Spleen (tissue), 11 donors: Measurements from ENCODE around the gene TLDC2. TPM values are rescaled to one million over a fixed set of nuclear protein-coding genes. Genes with fewer than 3 reads are reported as not detected.

Experiments used
- DNase-seq: peaks from one replicate; pipeline ENCODE4 v3.0.0-alpha.2; 2020
- H3K27ac ChIP-seq, 8 donors: fragments of 200-600 bp; sonication (generic) in 7 of 8; 1 replicate in 4 of 8; 2 replicates in 4 of 8; pipeline versions ENCODE4 v1.5.0 to v1.8.0; 2016 to 2021; ENCODE audit warnings: inconsistent platforms in 4 of 8, mild to moderate bottlenecking in 4 of 8, moderate library complexity in 1 of 8
- H3K27me3 ChIP-seq, 7 donors: fragments of 200-600 bp; sonication (generic) in 6 of 7; replicated peaks in 1 of 7; 1 replicate in 4 of 7; 2 replicates in 3 of 7; pipeline versions ENCODE4 v1.5.0 to v1.8.0; 2016 to 2021; ENCODE audit warnings: inconsistent platforms in 3 of 7, mild to moderate bottlenecking in 1 of 7
- H3K36me3 ChIP-seq, 6 donors: fragments of 200-600 bp; sonication (generic) in 5 of 6; 1 replicate in 4 of 6; 2 replicates in 2 of 6; pipeline versions ENCODE4 v1.5.0 to v1.8.0; 2016 to 2021; ENCODE audit warnings: inconsistent platforms in 2 of 6
- H3K4me1 ChIP-seq, 6 donors: fragments of 200-600 bp; sonication (generic) in 5 of 6; 1 replicate in 3 of 6; 2 replicates in 3 of 6; pipeline versions ENCODE4 v1.5.0 to v1.8.0; 2016 to 2021; ENCODE audit warnings: inconsistent platforms in 3 of 6
- H3K4me3 ChIP-seq, 8 donors: fragments of 200-600 bp; sonication (generic) in 7 of 8; 1 replicate in 4 of 8; 2 replicates in 4 of 8; pipeline versions ENCODE4 v1.5.0 to v1.8.0; 2016 to 2021; ENCODE audit warnings: inconsistent platforms in 4 of 8, mild to moderate bottlenecking in 4 of 8, moderate library complexity in 2 of 8
- H3K9me3 ChIP-seq, 8 donors: fragments of 200-600 bp; sonication (generic) in 7 of 8; 1 replicate in 4 of 8; 2 replicates in 4 of 8; pipeline versions ENCODE4 v1.5.0 to v1.8.0; 2016 to 2021; ENCODE audit warnings: inconsistent platforms in 4 of 8
- POLR2A ChIP-seq, 3 donors: fragments of 450-650 bp; IDR thresholded peaks; one replicate each; pipeline ENCODE4 v1.5.1; 2017; ENCODE audit warnings: antibody characterized with exemption in 3 of 3, mild to moderate bottlenecking in 1 of 3
- POLR2AphosphoS5 ChIP-seq, 3 donors: sonication (generic); formaldehyde crosslinking; IDR thresholded peaks; one replicate each; pipeline ENCODE4 v1.5.1; 2017; ENCODE audit warnings: antibody characterized with exemption in 3 of 3
- WGBS, 5 donors: extraction: QIAGEN DNeasy Blood & Tissue Kit in 3 of 5; methylation state at CpG; one replicate each; pipeline versions ENCODE4 v1.1.5 to v1.1.7; 2013 to 2018; 5-methylcytosine and 5-hydroxymethylcytosine counted together
- intact Hi-C: fragments of 100-400 bp; cut with DNase I; formaldehyde crosslinking; loops from one replicate; pipeline ENCODE4 v1.15.0; 2023; ENCODE audit warnings: low total_unique reads
- polyA plus RNA-seq, 3 donors: library from polyadenylated mRNA; stranded (reverse); fragments of 200-250 nt; gene quantifications; one replicate each; pipeline ENCODE4 v1.2.1, GENCODE V29; 2013
- total RNA-seq, 7 donors: library from RNA; depleted of rRNA in 3 of 7; stranded (reverse); fragments of >200 nt in 3 of 7; fragmentation: NEBNext Ultra II Directional in 4 of 7; extraction: Animal tissue kit (Norgen Biotek cat#: 25700) in 4 of 7; gene quantifications; one replicate each; pipeline versions ENCODE4 v1.1.0 to v1.2.1, GENCODE V29; 2016 to 2021
- TF ChIP-seq, protein P1 (sequence below), 11 experiments: fragments of 200-600 bp in 7 of 11; fragments of 450-650 bp in 4 of 11; sonication (generic) in 4 of 11; IDR thresholded peaks in 8 of 11; conservative IDR thresholded peaks in 3 of 11; 1 replicate in 7 of 11; 2 replicates in 4 of 11; pipeline versions ENCODE4 v1.4.0 to v1.8.0; 2016 to 2021; ENCODE audit warnings: antibody characterized with exemption in 11 of 11, inconsistent platforms in 4 of 11, mild to moderate bottlenecking in 1 of 11
- donor health status: healthy with polysubstance abuse.
- donor health status: DM: no; HTN: no; CAD: no; lungs with moderate emphysema.
- donor health status: DM: no; HTN: no; CAD: no.
- donor health status: Bipolar disorder and iron deficiency.
- donor health status: healthy.
- donor health status: DM: no; HTN: no; CAD: no.
- donor health status: DM: yes; HTN: yes; CAD: no.

TLDC2 gene
- total and polyA plus RNA-seq, 10 donors = 0.05 to 0.16 (median 0.11) TPM; not detected in 7

DNA sequence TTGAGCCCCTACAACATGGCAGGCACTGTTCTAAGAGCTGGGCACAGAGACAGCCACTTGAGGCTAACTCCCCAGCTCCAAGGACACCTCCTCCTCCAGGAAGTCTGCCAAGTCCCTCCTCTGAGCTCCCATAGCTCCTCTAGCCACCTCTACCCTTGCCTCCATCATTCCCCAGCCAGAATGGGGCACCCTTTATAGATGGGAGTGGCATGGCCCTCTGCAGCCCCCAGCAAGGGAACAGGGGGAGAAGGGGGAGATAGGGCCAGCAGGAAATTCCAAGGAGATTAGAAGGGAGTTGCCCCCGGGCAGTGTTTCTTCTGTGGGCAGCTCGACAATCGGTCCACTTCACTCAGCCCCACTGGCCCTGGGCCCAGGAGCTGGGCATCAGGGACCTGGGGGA is 19.7 kb upstream of the TLDC2 start:
- H3K4me1 ChIP-seq = peaks cover 32 to 96% (median 85%) of the 10 kb centered on the region in 6 donors
- H3K9me3 ChIP-seq = no peaks in the 10 kb centered on the region
- TF ChIP-seq POLR2AphosphoS5 (IDR thresholded peaks at IDR 0.05) (no peak), POLR2A (IDR thresholded peaks at IDR 0.05) (no peak)
- TF ChIP-seq, protein P1, sequence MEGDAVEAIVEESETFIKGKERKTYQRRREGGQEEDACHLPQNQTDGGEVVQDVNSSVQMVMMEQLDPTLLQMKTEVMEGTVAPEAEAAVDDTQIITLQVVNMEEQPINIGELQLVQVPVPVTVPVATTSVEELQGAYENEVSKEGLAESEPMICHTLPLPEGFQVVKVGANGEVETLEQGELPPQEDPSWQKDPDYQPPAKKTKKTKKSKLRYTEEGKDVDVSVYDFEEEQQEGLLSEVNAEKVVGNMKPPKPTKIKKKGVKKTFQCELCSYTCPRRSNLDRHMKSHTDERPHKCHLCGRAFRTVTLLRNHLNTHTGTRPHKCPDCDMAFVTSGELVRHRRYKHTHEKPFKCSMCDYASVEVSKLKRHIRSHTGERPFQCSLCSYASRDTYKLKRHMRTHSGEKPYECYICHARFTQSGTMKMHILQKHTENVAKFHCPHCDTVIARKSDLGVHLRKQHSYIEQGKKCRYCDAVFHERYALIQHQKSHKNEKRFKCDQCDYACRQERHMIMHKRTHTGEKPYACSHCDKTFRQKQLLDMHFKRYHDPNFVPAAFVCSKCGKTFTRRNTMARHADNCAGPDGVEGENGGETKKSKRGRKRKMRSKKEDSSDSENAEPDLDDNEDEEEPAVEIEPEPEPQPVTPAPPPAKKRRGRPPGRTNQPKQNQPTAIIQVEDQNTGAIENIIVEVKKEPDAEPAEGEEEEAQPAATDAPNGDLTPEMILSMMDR (IDR thresholded peaks at IDR 0.05 in 8 of 11, conservative IDR thresholded peaks at IDR 0.05 in 3 of 11) = no peak
- no peaks in the 10 kb centered on the region for H3K27me3 ChIP-seq
- WGBS, 5 donors = 37 to 75% (median 61%) methylated on average over 3 of the region's 3 CpGs
- peak overlapping the region in 5 of 8 donors; percentile 39 to 72 (median 68) for H3K27ac ChIP-seq
- no peak overlapping the region for H3K4me3 ChIP-seq
- DNase-seq = no peak
- intact Hi-C loops = no loop called here
- H3K36me3 ChIP-seq = no peaks in the 10 kb centered on the region

DNA sequence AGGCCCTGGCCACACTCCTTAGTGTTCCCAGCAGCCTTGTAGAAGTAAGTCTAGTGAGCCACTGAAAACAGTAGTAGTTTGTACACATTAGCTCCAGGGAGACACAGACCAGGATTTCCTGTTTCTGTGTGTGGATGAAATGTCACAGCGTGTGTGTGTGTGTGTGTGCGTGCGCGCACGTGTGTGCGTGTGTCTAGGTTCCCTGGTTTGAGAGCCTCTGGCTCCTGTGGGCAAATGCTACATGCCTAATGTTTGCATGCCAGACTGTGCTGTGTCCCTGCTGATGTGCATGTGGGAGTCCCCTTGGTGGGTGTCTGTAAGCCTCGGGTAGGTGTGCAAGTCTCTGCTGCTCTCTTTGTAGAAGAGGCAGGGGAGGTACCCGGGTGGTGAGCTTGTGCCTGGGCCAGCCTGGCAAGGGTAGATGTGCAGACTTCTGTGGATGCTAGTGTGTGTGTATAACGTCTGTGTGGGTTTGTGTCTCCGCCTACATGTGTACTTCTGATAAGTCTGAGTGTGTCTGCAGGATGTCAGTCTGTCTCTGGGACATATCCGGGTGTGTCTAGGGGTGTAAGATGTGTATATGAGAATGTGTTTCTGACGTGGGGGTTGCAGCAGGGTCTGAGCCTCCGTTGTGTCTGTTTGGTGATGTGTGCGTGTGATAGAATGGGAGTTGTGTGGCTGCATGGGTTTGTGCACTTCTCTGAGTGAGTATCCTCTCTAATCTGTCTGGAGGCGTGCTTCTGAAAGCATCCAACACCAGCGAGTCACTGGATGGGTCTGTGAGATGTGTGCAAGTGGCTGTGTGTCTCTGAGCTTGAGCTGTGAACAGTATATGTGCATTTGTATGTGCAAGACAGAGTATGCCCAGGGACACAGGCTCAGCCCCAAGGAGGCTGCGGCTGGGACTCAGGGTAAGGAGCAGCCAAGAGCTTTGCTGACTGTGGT is 19.0 kb upstream of the TLDC2 start:
- intact Hi-C loops = no loop called here
- Histone ChIP-seq H3K36me3 (no peaks in the 10 kb centered on the region), H3K27ac (peak overlapping the region in 5 of 8 donors; percentile 39 to 72 (median 68)), H3K27me3 (peaks cover 0 to 1% (median 0%) of the 10 kb centered on the region in 7 donors), H3K4me3 (no peak overlapping the region), H3K9me3 (no peaks in the 10 kb centered on the region), H3K4me1 (peaks cover 38 to 96% (median 85%) of the 10 kb centered on the region in 6 donors)
- WGBS, 5 donors = 44 to 55% (median 51%) methylated on average over 15 to 17 of the region's 17 CpGs
- TF ChIP-seq, protein P1 (IDR thresholded peaks at IDR 0.05 in 8 of 11, conservative IDR thresholded peaks at IDR 0.05 in 3 of 11) = no peak
- TF ChIP-seq POLR2A (IDR thresholded peaks at IDR 0.05) (no peak), POLR2AphosphoS5 (IDR thresholded peaks at IDR 0.05) (peak in 2 of 3 donors; percentile 55 to 67)
- DNase-seq = peak; percentile 78

DNA sequence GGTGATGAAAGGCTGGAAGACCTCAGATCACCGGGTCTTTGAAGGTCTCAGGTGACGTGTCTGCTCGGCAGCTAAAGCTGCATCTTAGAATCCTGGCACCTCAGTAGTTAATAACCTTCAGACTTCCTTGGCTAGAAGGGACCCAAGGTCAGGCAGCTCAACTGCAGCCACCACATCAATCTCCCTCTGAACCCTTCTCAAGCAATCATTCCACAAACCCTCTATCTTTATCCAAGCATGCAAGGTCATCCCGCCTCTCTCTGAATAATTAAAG is 16.7 kb upstream of the TLDC2 start:
- TF ChIP-seq POLR2AphosphoS5 (IDR thresholded peaks at IDR 0.05) (no peak), POLR2A (IDR thresholded peaks at IDR 0.05) (no peak)
- TF ChIP-seq, protein P1 (IDR thresholded peaks at IDR 0.05 in 8 of 11, conservative IDR thresholded peaks at IDR 0.05 in 3 of 11) = no peak
- peak overlapping the region in 3 of 8 donors; percentile 15 to 84 (median 48) for H3K27ac ChIP-seq
- peaks cover 30 to 90% (median 80%) of the 10 kb centered on the region in 6 donors for H3K4me1 ChIP-seq
- H3K27me3 ChIP-seq = peaks cover 0 to 21% (median 0%) of the 10 kb centered on the region in 7 donors
- no peaks in the 10 kb centered on the region for H3K36me3 ChIP-seq
- H3K4me3 ChIP-seq = no peak overlapping the region
- no peak for DNase-seq
- 67 to 92% (median 70%) methylated on average over 4 of the region's 4 CpGs for WGBS, 5 donors
- intact Hi-C loops = no loop called here
- H3K9me3 ChIP-seq = no peaks in the 10 kb centered on the region

DNA sequence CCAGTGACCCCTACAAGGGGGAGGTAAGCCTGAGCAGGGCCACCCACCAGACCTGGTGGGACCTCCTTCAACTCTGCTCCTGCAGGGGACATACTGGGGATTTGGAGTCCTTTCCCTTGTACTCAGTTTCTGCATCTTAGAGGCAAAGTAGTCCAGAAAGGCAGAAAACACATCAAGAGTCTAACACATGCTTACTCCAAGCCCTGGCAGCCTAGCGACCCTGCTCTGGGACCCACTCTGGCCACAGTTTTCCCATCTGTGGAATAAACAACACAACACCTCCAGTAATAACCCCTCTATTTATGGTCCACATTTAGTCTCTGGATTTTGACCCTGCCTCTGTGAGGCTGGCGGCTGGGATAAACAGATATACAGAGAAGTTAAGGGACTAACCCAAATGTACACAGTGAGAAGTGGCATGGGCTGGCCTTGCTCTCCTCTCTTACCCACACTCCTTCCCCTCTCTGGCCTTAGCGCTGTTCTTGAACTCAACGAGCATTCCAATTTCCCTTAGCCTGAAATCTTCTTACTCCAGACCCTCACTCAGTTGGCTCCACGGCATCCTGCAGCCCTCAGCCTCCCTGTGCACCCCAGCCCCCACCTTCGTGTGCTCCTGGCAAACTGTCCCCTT is 16.1 kb upstream of the TLDC2 start:
- TF ChIP-seq POLR2A (IDR thresholded peaks at IDR 0.05) (no peak), POLR2AphosphoS5 (IDR thresholded peaks at IDR 0.05) (no peak)
- TF ChIP-seq, protein P1 (IDR thresholded peaks at IDR 0.05 in 8 of 11, conservative IDR thresholded peaks at IDR 0.05 in 3 of 11) = no peak
- intact Hi-C loops = no loop called here
- no peak overlapping the region for H3K4me3 ChIP-seq
- peak overlapping the region in 3 of 8 donors; percentile 15 to 84 (median 48) for H3K27ac ChIP-seq
- peaks cover 0 to 27% (median 0%) of the 10 kb centered on the region in 7 donors for H3K27me3 ChIP-seq
- H3K9me3 ChIP-seq = no peaks in the 10 kb centered on the region
- DNase-seq = no peak
- no peaks in the 10 kb centered on the region for H3K36me3 ChIP-seq
- H3K4me1 ChIP-seq = peaks cover 27 to 90% (median 80%) of the 10 kb centered on the region in 6 donors
- 73 to 79% (median 74%) methylated on average over 6 of the region's 6 CpGs for WGBS, 5 donors
